ENCODE data around the gene WDR64. TPM values are rescaled to one million over a fixed set of nuclear protein-coding genes. Genes with fewer than 3 reads are reported as not detected.

The WDR64 gene
- total and polyA plus RNA-seq, 4 donors, result 0.02 to 0.70 (median 0.17) TPM

- Histone ChIP-seq H3K4me3 (ENCODE audit: low read depth in 1 of 3, low read length in 3 of 3) (no peak overlapping the region), H3K27me3 (ENCODE audit: control insufficient read depth in 4 of 4, insufficient read depth in 4 of 4, low read length in 3 of 4) (no peaks in the 10 kb centered on the region), H3K4me1 (ENCODE audit: control insufficient read depth in 4 of 4, insufficient read depth in 4 of 4, low read length in 3 of 4) (peaks cover 0 to 16% (median 4%) of the 10 kb centered on the region in 4 donors), H3K27ac (ENCODE audit: low read depth in 1 of 2, low read length in 2 of 2) (no peak overlapping the region), H3K36me3 (ENCODE audit: control insufficient read depth in 4 of 4, insufficient read depth in 3 of 4, low read depth in 1 of 4, low read length in 3 of 4) (peaks cover 0 to 7% (median 2%) of the 10 kb centered on the region in 4 donors), H3K9me3 (ENCODE audit: control insufficient read depth in 4 of 4, low read length in 3 of 4) (no peaks in the 10 kb centered on the region), H3K9ac (ENCODE audit: low read depth in 1 of 2, low read length in 2 of 2) (no peak overlapping the region)
- DNase-seq (ENCODE audit: low spot score), result no peak
- 76% methylated on average over 3 of the region's 3 CpGs for WGBS
- TF ChIP-seq MAX (IDR thresholded peaks at IDR 0.05), result no peak
- peak; percentile 56 to 68 for TF ChIP-seq HNF4A (conservative IDR thresholded peaks at IDR 0.05)
These were observed 19.1 kb upstream of the WDR64 start for GRCh38 chr1:241632987-241633386.

GRCh38 chr1:241635556-241636152, 16.4 kb upstream of the WDR64 start:
- Histone ChIP-seq H3K27ac (ENCODE audit: low read depth in 1 of 2, low read length in 2 of 2) (no peak overlapping the region), H3K4me1 (ENCODE audit: control insufficient read depth in 4 of 4, insufficient read depth in 4 of 4, low read length in 3 of 4) (peaks cover 4 to 27% (median 7%) of the 10 kb centered on the region in 4 donors), H3K36me3 (ENCODE audit: control insufficient read depth in 4 of 4, insufficient read depth in 3 of 4, low read depth in 1 of 4, low read length in 3 of 4) (peaks cover 0 to 7% (median 2%) of the 10 kb centered on the region in 4 donors), H3K4me3 (ENCODE audit: low read depth in 1 of 3, low read length in 3 of 3) (no peak overlapping the region), H3K9ac (ENCODE audit: low read depth in 1 of 2, low read length in 2 of 2) (no peak overlapping the region), H3K9me3 (ENCODE audit: control insufficient read depth in 4 of 4, low read length in 3 of 4) (no peaks in the 10 kb centered on the region), H3K27me3 (ENCODE audit: control insufficient read depth in 4 of 4, insufficient read depth in 4 of 4, low read length in 3 of 4) (no peaks in the 10 kb centered on the region)
- TF ChIP-seq EGR1 (IDR thresholded peaks at IDR 0.05; ENCODE audit: low read depth in 2 of 2) (no peak), CTCF (IDR thresholded peaks at IDR 0.05; ENCODE audit: low read depth, low read length, missing input control) (no peak), YY1 (IDR thresholded peaks at IDR 0.05) (no peak), MAX (IDR thresholded peaks at IDR 0.05) (no peak), FOXA2 (IDR thresholded peaks at IDR 0.05) (no peak), TAF1 (conservative IDR thresholded peaks at IDR 0.05) (no peak), FOXA1 (IDR thresholded peaks at IDR 0.05) (no peak), HNF4G (IDR thresholded peaks at IDR 0.05) (no peak), HNF4A (conservative IDR thresholded peaks at IDR 0.05) (no peak)
- no peak for DNase-seq (ENCODE audit: low spot score)
- WGBS, result 93% methylated on average over 4 of the region's 4 CpGs

- Histone ChIP-seq H3K36me3 (ENCODE audit: control insufficient read depth in 4 of 4, insufficient read depth in 3 of 4, low read depth in 1 of 4, low read length in 3 of 4) (peaks cover 0 to 7% (median 2%) of the 10 kb centered on the region in 4 donors), H3K4me1 (ENCODE audit: control insufficient read depth in 4 of 4, insufficient read depth in 4 of 4, low read length in 3 of 4) (peaks cover 4 to 29% (median 6%) of the 10 kb centered on the region in 4 donors), H3K4me3 (ENCODE audit: low read depth in 1 of 3, low read length in 3 of 3) (no peak overlapping the region), H3K9me3 (ENCODE audit: control insufficient read depth in 4 of 4, low read length in 3 of 4) (no peaks in the 10 kb centered on the region), H3K27me3 (ENCODE audit: control insufficient read depth in 4 of 4, insufficient read depth in 4 of 4, low read length in 3 of 4) (no peaks in the 10 kb centered on the region), H3K9ac (ENCODE audit: low read depth in 1 of 2, low read length in 2 of 2) (no peak overlapping the region), H3K27ac (ENCODE audit: low read depth in 1 of 2, low read length in 2 of 2) (no peak overlapping the region)
- 87% methylated on average over 1 of the region's 1 CpG for WGBS
- DNase-seq (ENCODE audit: low spot score), result no peak
- no peak for TF ChIP-seq FOXA2 (IDR thresholded peaks at IDR 0.05)
- TF ChIP-seq FOXA1 (IDR thresholded peaks at IDR 0.05), result no peak
- no peak for TF ChIP-seq MAX (IDR thresholded peaks at IDR 0.05)
- TF ChIP-seq ATF3 (IDR thresholded peaks at IDR 0.05), result no peak
- TF ChIP-seq EGR1 (IDR thresholded peaks at IDR 0.05; ENCODE audit: low read depth in 2 of 2), result no peak
- TF ChIP-seq REST (IDR thresholded peaks at IDR 0.05), result no peak
- TF ChIP-seq HNF4A (conservative IDR thresholded peaks at IDR 0.05), result no peak
- TF ChIP-seq JUND (IDR thresholded peaks at IDR 0.05), result no peak
- no peak for TF ChIP-seq TAF1 (conservative IDR thresholded peaks at IDR 0.05)
- TF ChIP-seq HNF4G (IDR thresholded peaks at IDR 0.05), result no peak
- no peak for TF ChIP-seq SP1 (IDR thresholded peaks at IDR 0.05)
- TF ChIP-seq NR2F2 (IDR thresholded peaks at IDR 0.05), result no peak
- TF ChIP-seq RXRA (IDR thresholded peaks at IDR 0.05), result no peak
- no peak for TF ChIP-seq CTCF (IDR thresholded peaks at IDR 0.05; ENCODE audit: low read depth, low read length, missing input control)
- TF ChIP-seq RAD21 (IDR thresholded peaks at IDR 0.05), result no peak
These were observed 15.8 kb upstream of the WDR64 start for GRCh38 chr1:241636291-241636690.

All from liver (tissue), 9 donors.